ENCODE results near the gene TM7SF2.

Gene TM7SF2

GRCh38 chr11:65066805-65067291 lies 44.8 kb upstream of the TM7SF2 start:
- Histone ChIP-seq H3K9me3 (ENCODE audit: severe bottlenecking) (no peaks in the 10 kb centered on the region), H3K27ac (peak overlapping the region; percentile 76), H3K36me3 (no peaks in the 10 kb centered on the region), H3K4me3 (ENCODE audit: low read depth, low read length) (no peak overlapping the region), H3K27me3 (ENCODE audit: insufficient read depth, low read depth, severe bottlenecking) (no peaks in the 10 kb centered on the region)
- DNase-seq = peak; percentile 67
- no peak for TF ChIP-seq CTCF (IDR thresholded peaks at IDR 0.05; ENCODE audit: low read depth, low read length)

- TF ChIP-seq CTCF (IDR thresholded peaks at IDR 0.05; ENCODE audit: low read depth, low read length) = no peak
- peak overlapping the region; percentile 76 for H3K27ac ChIP-seq
- DNase-seq = peak; percentile 46
- no peaks in the 10 kb centered on the region for H3K27me3 ChIP-seq (ENCODE audit: insufficient read depth, low read depth, severe bottlenecking)
- no peak overlapping the region for H3K4me3 ChIP-seq (ENCODE audit: low read depth, low read length)
- H3K36me3 ChIP-seq = no peaks in the 10 kb centered on the region
- no peaks in the 10 kb centered on the region for H3K9me3 ChIP-seq (ENCODE audit: severe bottlenecking)
Observed at GRCh38 chr11:65067446-65067845, 44.2 kb upstream of the TM7SF2 start.

- TF ChIP-seq CTCF (IDR thresholded peaks at IDR 0.05; ENCODE audit: low read depth, low read length) = no peak
- Histone ChIP-seq H3K27ac (no peak overlapping the region), H3K27me3 (ENCODE audit: insufficient read depth, low read depth, severe bottlenecking) (no peaks in the 10 kb centered on the region), H3K36me3 (no peaks in the 10 kb centered on the region), H3K4me3 (ENCODE audit: low read depth, low read length) (no peak overlapping the region), H3K9me3 (ENCODE audit: severe bottlenecking) (no peaks in the 10 kb centered on the region)
- DNase-seq = no peak
Observed at GRCh38 chr11:65069217-65069616, 42.5 kb upstream of the TM7SF2 start.

GRCh38 chr11:65071907-65072630 lies 39.6 kb upstream of the TM7SF2 start:
- TF ChIP-seq CTCF (IDR thresholded peaks at IDR 0.05; ENCODE audit: low read depth, low read length) = no peak
- DNase-seq = no peak
- Histone ChIP-seq H3K4me3 (ENCODE audit: low read depth, low read length) (no peak overlapping the region), H3K27me3 (ENCODE audit: insufficient read depth, low read depth, severe bottlenecking) (no peaks in the 10 kb centered on the region), H3K36me3 (peaks cover 13% of the 10 kb centered on the region), H3K9me3 (ENCODE audit: severe bottlenecking) (no peaks in the 10 kb centered on the region), H3K27ac (no peak overlapping the region)

- no peaks in the 10 kb centered on the region for H3K9me3 ChIP-seq (ENCODE audit: severe bottlenecking)
- no peak overlapping the region for H3K4me3 ChIP-seq (ENCODE audit: low read depth, low read length)
- no peaks in the 10 kb centered on the region for H3K27me3 ChIP-seq (ENCODE audit: insufficient read depth, low read depth, severe bottlenecking)
- no peak overlapping the region for H3K27ac ChIP-seq
- peaks cover 15% of the 10 kb centered on the region for H3K36me3 ChIP-seq
- no peak for TF ChIP-seq CTCF (IDR thresholded peaks at IDR 0.05; ENCODE audit: low read depth, low read length)
- no peak for DNase-seq
Observed at GRCh38 chr11:65072631-65072966, 39.1 kb upstream of the TM7SF2 start.

GRCh38 chr11:65077451-65077850 lies 34.2 kb upstream of the TM7SF2 start:
- Histone ChIP-seq H3K4me3 (ENCODE audit: low read depth, low read length) (no peak overlapping the region), H3K27me3 (ENCODE audit: insufficient read depth, low read depth, severe bottlenecking) (no peaks in the 10 kb centered on the region), H3K9me3 (ENCODE audit: severe bottlenecking) (no peaks in the 10 kb centered on the region), H3K36me3 (peaks cover 45% of the 10 kb centered on the region), H3K27ac (peak overlapping the region; percentile 59)
- peak; percentile 71 for TF ChIP-seq CTCF (IDR thresholded peaks at IDR 0.05; ENCODE audit: low read depth, low read length)
- DNase-seq = peak; percentile 94
